Uterus (tissue), 2 donors: ENCODE results near the gene HAO2.

Source experiments
- CTCF ChIP-seq, 4 experiments: fragments of 200-600 bp in 2 of 4; fragments of 450-650 bp in 2 of 4; sonication (generic) in 2 of 4; IDR thresholded peaks; one replicate each; pipeline ENCODE4 v1.5.1; 2016 to 2019; ENCODE audit warnings: antibody characterized with exemption in 4 of 4, mild to moderate bottlenecking in 2 of 4, moderate library complexity in 1 of 4
- POLR2A ChIP-seq, 2 donors: fragments of 450-650 bp; IDR thresholded peaks; one replicate each; pipeline ENCODE4 v1.6.1; 2016; ENCODE audit warnings: antibody characterized with exemption in 2 of 2, mild to moderate bottlenecking in 1 of 2, moderate library complexity in 1 of 2

GRCh38 chr1:119361620-119362344 is 6.8 kb upstream of the HAO2 start:
- TF ChIP-seq CTCF (IDR thresholded peaks at IDR 0.05): no peak
- TF ChIP-seq POLR2A (IDR thresholded peaks at IDR 0.05): no peak
